Lower lobe of right lung (tissue), 2 donors: ENCODE data around the gene KHNYN. TPM values are rescaled to one million over a fixed set of nuclear protein-coding genes. Genes with fewer than 3 reads are reported as not detected.

Experiments
- ATAC-seq, 2 donors: fragments of 200-7000 bp; cut with Tn5 transposase; one replicate each; pipeline ENCODE4 v1.9.1; 2020 to 2022; ENCODE audit warnings: mild to moderate bottlenecking in 2 of 2, moderate library complexity in 2 of 2
- DNase-seq: peaks from one replicate; pipeline ENCODE4 v3.0.0-alpha.2; 2020
- H3K27ac ChIP-seq: fragments of 200-600 bp; one replicate; pipeline ENCODE4 v1.8.0; 2022
- H3K27me3 ChIP-seq: fragments of 200-600 bp; one replicate; pipeline ENCODE4 v1.8.0; 2022; ENCODE audit warnings: low read depth
- H3K36me3 ChIP-seq: fragments of 200-600 bp; one replicate; pipeline ENCODE4 v1.8.0; 2022; ENCODE audit warnings: mild to moderate bottlenecking
- H3K4me1 ChIP-seq: fragments of 200-600 bp; one replicate; pipeline ENCODE4 v1.8.0; 2022
- H3K4me3 ChIP-seq: fragments of 200-600 bp; one replicate; pipeline ENCODE4 v1.8.0; 2022; ENCODE audit warnings: mild to moderate bottlenecking
- H3K9me3 ChIP-seq: fragments of 200-600 bp; one replicate; pipeline ENCODE4 v1.8.0; 2022
- intact Hi-C: fragments of 100-400 bp; cut with DNase I; formaldehyde crosslinking; loops from one replicate; pipeline ENCODE4 v1.11.0; 2022
- total RNA-seq: library from RNA; stranded (reverse); fragmentation: NEBNext Ultra II Directional; extraction: Animal tissue kit (Norgen Biotek cat#: 25700); gene quantifications from one replicate; pipeline ENCODE4 v1.2.1, GENCODE V29; 2021
- TF ChIP-seq, protein P1 (sequence below): fragments of 200-600 bp; IDR thresholded peaks from one replicate; pipeline ENCODE4 v1.8.0; 2022; ENCODE audit warnings: antibody characterized with exemption, mild to moderate bottlenecking
- donor health status: DM: no; HTN: yes; CAD: no; lungs with severe emphysema.

KHNYN gene
- total RNA-seq, 1 donor from 2014 or later: 61.4 TPM

DNA sequence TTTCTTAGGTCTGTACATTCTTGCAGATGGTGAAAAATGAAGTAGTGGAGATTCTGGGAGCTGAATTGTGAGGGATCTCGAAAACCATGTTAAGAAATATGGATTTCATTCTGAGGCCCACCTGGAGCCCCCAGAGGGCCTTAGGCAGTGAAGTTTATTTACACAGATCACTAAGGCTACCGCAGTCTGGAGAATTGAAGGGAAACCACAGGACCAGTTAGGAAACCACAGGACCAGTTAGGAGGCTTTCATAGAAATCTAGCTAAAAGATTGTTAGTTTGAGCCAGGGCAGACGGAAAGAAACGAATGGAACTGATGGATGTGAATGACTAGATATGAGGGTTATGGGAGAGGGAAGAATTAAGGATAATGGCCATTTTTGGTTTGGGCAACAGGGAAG lies 7.5 kb upstream of the KHNYN start:
- no peaks in the 10 kb centered on the region for H3K27me3 ChIP-seq
- DNase-seq (no peak), ATAC-seq (no peak)
- H3K27ac ChIP-seq: no peak overlapping the region
- H3K36me3 ChIP-seq: no peaks in the 10 kb centered on the region
- H3K9me3 ChIP-seq: no peaks in the 10 kb centered on the region
- TF ChIP-seq, protein P1, sequence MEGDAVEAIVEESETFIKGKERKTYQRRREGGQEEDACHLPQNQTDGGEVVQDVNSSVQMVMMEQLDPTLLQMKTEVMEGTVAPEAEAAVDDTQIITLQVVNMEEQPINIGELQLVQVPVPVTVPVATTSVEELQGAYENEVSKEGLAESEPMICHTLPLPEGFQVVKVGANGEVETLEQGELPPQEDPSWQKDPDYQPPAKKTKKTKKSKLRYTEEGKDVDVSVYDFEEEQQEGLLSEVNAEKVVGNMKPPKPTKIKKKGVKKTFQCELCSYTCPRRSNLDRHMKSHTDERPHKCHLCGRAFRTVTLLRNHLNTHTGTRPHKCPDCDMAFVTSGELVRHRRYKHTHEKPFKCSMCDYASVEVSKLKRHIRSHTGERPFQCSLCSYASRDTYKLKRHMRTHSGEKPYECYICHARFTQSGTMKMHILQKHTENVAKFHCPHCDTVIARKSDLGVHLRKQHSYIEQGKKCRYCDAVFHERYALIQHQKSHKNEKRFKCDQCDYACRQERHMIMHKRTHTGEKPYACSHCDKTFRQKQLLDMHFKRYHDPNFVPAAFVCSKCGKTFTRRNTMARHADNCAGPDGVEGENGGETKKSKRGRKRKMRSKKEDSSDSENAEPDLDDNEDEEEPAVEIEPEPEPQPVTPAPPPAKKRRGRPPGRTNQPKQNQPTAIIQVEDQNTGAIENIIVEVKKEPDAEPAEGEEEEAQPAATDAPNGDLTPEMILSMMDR: no peak
- H3K4me1 ChIP-seq: peaks cover 41% of the 10 kb centered on the region
- H3K4me3 ChIP-seq: no peak overlapping the region
- intact Hi-C loops: no loop called here

DNA sequence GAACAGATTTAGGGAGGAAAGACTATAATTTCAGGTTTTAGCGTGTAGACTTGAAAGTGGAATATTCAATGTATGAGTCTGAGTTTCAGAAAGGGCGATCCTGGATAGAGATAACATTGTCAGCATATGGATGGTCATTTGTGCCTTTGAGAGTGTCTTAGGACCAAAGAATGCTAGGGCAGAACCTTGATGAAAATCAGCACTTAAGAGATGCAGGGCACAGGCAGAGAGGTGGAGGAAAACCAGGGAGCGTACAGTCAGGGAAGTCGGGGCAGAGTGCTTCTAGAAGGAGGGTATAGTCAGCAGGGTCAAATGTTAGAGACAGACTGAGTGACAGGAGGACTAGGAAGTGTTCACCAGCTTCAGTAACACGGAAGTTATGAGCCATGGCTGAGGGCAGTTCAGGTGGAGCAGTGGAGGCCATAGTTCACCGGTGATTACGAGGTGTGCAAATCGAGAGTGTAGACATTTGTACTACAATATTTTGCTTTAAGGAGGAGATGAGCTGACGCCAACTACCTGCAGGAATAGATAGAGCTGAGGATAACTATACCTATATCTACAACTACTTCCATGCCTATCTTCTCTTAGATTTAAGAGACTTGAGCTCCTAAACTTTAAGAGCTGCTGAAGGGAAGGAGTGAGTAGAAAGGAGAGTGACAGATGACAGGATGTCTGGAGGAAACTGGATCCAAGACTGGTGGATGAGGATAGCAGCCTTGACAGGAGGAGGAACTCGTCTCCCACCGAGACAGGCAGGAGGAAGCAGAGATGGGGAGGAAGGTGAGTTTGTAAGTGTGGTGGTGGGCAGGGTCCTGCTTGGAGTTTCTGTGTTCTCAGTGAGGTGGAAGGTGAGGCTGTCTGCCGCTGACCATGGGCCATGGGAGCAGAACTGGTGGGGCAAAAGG lies 6.8 kb upstream of the KHNYN start:
- no peak for ATAC-seq
- no peak for DNase-seq
- TF ChIP-seq, protein P1: no peak
- H3K4me3 ChIP-seq: no peak overlapping the region
- H3K4me1 ChIP-seq: peaks cover 41% of the 10 kb centered on the region
- H3K36me3 ChIP-seq: no peaks in the 10 kb centered on the region
- no peak overlapping the region for H3K27ac ChIP-seq
- no peaks in the 10 kb centered on the region for H3K27me3 ChIP-seq
- H3K9me3 ChIP-seq: no peaks in the 10 kb centered on the region
- intact Hi-C loops: no loop called here

DNA sequence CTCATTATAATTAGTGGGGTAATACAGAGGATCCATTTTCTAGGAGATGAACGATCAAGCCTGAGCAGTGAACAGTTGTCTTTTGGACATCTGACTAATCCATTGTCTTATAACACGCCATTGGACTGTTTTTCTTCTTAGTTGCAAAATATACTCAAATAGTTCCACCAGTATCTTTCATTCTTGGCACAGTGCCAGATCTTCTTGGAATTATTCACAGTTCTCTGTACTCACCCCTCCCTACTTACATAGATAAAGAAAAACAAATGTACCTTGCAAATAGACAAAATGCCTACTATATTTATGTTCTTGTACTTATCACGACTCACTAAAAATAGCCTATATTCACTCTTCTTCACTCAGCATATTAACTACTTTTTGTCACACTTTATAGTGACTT lies 4.0 kb upstream of the KHNYN start:
- H3K36me3 ChIP-seq: no peaks in the 10 kb centered on the region
- TF ChIP-seq, protein P1: no peak
- no peaks in the 10 kb centered on the region for H3K9me3 ChIP-seq
- no peak overlapping the region for H3K4me3 ChIP-seq
- no peak for DNase-seq
- no peak for ATAC-seq
- H3K27ac ChIP-seq: no peak overlapping the region
- H3K4me1 ChIP-seq: peaks cover 43% of the 10 kb centered on the region
- intact Hi-C loops: no loop called here
- H3K27me3 ChIP-seq: no peaks in the 10 kb centered on the region

DNA sequence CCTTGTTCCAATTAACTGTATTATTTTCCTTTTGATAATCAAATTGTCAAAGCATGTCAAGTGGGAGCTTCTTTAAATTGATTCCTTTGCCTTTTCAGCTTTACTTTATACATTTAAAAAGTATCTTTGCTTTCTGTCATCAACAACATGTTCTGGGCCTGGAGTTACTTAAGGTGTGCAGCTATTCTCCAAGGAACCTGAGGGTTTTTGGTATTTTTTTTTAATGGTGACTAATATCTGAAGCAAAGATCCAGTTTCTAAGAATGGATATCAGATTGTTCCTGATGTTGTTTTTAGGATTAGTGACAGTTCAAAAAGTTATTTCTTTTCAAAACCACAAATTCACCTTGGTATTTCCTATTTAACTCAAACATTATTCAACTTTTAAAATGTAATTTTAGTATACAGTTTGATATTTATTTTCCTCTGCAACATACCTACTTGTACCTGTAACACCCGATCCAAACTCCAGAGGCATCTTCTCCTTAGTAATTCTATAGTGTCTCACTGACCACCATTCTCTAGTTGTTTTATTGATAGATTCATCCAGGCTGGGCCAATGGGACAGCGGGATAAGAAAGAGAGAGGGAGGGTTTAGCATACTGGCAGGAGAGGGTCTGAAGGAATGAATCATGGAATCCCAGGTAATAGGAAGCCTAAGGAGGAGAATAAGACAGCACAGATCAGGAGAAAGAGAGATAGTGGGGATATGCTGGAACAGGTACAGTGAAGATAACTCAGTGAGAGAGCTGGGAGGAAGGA lies 3.4 kb upstream of the KHNYN start:
- Histone ChIP-seq H3K27me3 (no peaks in the 10 kb centered on the region), H3K9me3 (no peaks in the 10 kb centered on the region), H3K4me1 (peaks cover 49% of the 10 kb centered on the region), H3K36me3 (no peaks in the 10 kb centered on the region), H3K27ac (no peak overlapping the region), H3K4me3 (no peak overlapping the region)
- intact Hi-C loops: no loop called here
- ATAC-seq (no peak), DNase-seq (no peak)
- TF ChIP-seq, protein P1: no peak

DNA sequence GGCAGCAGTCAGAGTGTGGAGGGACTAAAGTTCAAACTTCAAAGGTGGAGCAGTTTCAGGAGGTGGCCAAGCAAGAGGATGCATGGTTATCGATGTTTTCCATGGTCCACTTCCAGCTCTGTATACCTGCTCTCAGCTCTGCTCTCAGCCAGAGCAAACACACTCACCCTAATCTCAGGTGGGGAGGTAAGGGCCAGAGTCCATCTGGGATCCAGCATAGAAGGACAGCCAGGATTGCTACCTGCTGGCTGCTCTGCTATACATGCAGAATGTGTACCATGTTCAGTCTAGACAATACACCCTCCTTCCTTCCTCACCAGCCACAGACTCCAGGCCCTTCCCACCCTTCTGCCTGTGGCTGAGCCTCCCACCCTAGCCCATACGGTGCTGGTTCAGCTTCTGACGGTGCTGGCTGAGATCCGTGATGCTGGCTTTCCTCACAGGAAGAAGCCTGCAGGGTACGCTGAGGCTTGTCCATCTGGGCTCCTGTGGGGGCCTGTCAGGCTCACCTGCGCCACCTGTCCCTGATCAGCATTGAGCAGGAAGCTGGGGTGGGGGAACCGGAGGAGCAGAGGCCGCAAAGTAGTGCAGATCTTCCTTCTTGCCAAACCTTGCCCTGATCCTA lies 2.7 kb upstream of the KHNYN start:
- Histone ChIP-seq H3K9me3 (no peaks in the 10 kb centered on the region), H3K27me3 (no peaks in the 10 kb centered on the region), H3K4me1 (peaks cover 56% of the 10 kb centered on the region), H3K36me3 (peaks cover 2% of the 10 kb centered on the region), H3K4me3 (no peak overlapping the region), H3K27ac (no peak overlapping the region)
- intact Hi-C loops: no loop called here
- TF ChIP-seq, protein P1: no peak
- no peak for ATAC-seq
- DNase-seq: no peak
